GM12875 (cell line): ENCODE results near the gene LAMA1.
"Not testable (repeated sequence)": the region's sequence is repeated elsewhere in the genome, so short reads cannot be mapped to it uniquely, and the experiment has no call there.

Experiments used
- H3K4me3 ChIP-seq: one replicate; pipeline ENCODE4 v1.5.1; 2011; ENCODE audit warnings: low read depth, low read length, control low read depth
- TF ChIP-seq, protein P1 (sequence below): IDR thresholded peaks from 2 replicates; pipeline ENCODE4 v1.5.1; 2011; ENCODE audit warnings: low read depth, mild to moderate bottlenecking, control low read depth, inconsistent platforms, low read length, moderate library complexity, borderline replicate concordance; ENCODE audit not compliant: insufficient read depth

Gene LAMA1

DNA sequence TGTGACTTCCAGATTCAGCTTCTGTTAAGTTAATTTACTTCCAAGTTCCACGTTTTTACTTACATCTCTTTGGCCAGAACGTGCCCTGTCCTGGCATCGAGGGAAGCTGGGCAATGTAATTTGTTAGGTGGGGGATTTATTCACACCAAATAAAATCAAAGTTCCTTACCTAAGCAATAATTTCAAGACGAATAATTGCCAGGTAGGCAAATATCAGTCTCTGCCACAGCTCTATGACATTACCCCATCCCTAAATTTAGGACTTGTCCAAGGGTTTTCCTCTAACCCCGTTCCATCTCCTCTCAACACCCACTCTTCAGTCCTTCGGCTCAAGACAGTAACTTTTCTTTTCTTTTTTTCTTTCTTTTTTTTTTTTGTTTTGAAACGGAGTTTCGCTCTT lies 38.3 kb upstream of the LAMA1 start:
- TF ChIP-seq, protein P1, sequence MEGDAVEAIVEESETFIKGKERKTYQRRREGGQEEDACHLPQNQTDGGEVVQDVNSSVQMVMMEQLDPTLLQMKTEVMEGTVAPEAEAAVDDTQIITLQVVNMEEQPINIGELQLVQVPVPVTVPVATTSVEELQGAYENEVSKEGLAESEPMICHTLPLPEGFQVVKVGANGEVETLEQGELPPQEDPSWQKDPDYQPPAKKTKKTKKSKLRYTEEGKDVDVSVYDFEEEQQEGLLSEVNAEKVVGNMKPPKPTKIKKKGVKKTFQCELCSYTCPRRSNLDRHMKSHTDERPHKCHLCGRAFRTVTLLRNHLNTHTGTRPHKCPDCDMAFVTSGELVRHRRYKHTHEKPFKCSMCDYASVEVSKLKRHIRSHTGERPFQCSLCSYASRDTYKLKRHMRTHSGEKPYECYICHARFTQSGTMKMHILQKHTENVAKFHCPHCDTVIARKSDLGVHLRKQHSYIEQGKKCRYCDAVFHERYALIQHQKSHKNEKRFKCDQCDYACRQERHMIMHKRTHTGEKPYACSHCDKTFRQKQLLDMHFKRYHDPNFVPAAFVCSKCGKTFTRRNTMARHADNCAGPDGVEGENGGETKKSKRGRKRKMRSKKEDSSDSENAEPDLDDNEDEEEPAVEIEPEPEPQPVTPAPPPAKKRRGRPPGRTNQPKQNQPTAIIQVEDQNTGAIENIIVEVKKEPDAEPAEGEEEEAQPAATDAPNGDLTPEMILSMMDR = no peak
- H3K4me3 ChIP-seq = no peak overlapping the region

DNA sequence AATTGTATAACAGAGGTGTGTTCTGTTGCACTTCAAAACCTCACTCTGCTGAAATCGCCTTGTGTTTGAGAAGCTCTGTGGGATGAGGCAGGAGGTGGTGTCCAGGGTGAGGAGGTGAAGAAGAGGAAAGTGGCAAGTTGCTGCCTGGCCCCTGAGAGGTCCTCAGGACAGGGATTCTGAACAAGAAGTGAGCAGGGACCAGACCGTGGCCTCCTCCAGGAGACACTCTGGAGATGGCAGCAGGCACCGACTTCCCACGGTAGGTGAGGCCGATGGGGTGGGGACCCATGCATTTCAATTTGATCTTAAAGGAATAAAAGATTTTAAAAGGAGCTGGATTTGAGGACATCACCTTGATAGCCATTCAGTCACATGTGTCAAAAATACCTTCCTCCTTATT lies 37.5 kb upstream of the LAMA1 start:
- TF ChIP-seq, protein P1 = no peak
- no peak overlapping the region for H3K4me3 ChIP-seq

DNA sequence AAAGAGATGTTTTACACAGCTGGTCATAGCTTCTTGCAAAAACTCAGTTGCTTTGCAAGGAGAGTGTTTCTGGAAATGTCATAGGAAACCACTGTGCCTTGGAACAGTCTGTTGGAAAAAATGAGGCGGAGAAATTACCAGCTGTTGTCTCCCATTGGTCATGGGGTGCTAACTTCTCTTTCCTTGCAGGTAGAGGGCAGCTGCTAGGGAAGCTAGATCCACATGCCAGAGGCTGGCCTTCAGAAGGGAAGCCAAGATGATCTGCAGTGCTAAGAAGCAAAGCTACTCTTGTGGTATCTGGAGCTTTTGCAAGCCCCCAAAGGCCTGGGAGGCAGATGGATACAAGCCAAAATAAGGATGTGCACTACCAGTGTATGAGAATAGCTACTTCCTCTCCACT lies 34.8 kb upstream of the LAMA1 start:
- H3K4me3 ChIP-seq = no peak overlapping the region
- TF ChIP-seq, protein P1 = no peak

DNA sequence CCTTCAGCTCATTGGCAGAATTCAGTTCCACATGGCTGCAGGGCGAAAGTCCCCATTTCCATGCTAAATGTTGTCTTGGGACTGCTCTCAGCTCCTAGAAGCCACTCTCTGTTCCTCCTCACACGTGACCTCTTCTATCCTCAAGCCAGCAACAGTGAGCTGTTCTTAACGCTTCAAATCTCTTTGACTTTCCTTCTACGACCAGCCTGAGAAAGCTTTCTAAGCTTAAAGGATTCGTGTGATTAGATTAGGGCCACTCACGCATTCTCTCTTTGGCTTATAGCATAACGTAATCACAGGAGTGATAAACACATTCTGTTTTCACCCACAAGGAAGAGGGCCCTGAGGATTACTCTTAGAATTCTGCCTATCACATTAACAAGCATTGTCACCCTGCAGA lies 29.8 kb upstream of the LAMA1 start:
- TF ChIP-seq, protein P1 = no peak
- H3K4me3 ChIP-seq = no peak overlapping the region

DNA sequence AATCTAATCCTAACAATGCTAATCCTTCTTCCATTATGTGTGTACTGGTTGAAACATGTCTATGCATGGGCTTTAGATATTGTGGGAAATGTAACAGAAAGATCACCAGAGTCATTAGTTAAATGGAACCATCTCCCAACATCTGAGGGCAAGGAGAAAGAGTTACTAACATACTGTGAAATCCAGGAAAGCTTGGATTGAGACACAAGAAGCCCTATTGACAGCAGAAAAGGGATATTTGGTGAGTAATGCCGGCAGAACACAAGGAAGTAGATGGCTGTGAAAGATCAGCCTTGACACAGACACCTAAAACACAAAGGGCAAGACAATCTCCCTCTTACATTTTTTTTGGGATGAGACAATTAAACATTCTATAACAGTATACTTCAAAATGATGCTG lies 28.5 kb upstream of the LAMA1 start:
- no peak overlapping the region for H3K4me3 ChIP-seq
- TF ChIP-seq, protein P1 = no peak

DNA sequence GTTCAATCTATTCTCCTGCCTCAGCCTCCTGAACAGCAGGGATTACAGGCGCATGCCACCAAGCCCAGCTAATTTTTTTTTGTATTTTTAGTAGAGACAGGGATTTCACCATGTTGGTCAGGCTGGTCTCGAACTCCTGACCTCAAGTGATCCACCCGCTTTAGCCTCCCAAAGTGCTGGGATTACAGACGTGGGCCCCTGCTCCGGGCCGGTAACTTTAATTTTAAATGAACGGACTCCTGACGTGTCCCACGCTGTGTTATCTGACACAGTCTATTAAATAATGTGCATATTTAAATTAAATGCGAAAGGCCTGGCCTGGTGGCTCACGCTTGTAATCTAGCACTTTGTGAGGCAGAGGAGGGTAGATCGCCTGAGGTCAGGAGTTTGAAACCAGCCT lies 27.3 kb upstream of the LAMA1 start:
- not testable (repeated sequence) for H3K4me3 ChIP-seq

DNA sequence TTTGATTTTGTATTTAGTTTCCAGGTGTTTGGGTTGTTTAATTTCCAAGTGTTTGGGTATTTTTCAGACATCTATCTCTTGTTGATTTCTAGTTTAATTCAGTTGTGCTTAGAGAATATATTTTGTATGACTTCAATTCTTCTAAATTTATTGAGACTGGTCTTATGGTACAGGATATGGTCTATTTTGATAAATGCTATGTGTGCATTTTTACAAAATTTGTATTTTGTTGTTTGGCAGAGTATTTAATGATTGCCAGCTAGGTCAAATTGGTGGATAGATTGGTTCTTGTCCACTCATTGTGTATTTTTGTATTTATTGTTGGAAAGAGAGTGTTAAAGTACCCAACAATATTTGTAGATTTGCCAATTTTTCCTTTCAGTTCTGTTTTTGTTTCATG lies 23.7 kb upstream of the LAMA1 start:
- no peak overlapping the region for H3K4me3 ChIP-seq
- TF ChIP-seq, protein P1 = no peak

DNA sequence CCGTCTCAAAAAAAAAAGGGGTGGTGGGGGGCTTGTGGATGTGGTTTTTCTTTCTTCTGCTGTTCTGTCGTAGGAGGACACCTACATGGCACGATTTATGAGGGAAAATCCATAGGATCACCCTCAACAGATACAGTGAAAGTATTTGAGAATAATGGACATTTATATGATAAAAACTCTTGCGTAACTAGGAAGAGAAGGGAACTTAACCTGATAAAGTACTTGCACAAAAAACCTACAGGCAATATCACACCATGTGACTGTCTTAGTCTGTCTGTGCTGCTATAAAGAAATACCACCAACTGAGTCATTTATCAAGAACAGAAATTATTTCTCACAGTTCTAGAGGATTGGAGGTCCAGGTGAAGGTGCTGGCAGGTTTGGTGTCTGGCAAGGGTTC lies 21.8 kb upstream of the LAMA1 start:
- no peak overlapping the region for H3K4me3 ChIP-seq
- TF ChIP-seq, protein P1 = no peak
